ENCODE results near the gene PDZD2.

GRCh38 chr5:31763424-31763823 lies 124.5 kb downstream of the PDZD2 start:
- TF ChIP-seq REST (IDR thresholded peaks at IDR 0.05; ENCODE audit: borderline replicate concordance) (no peak), EZH2 (IDR thresholded peaks at IDR 0.05; ENCODE audit: borderline replicate concordance, insufficient read depth, low read length, poor library complexity, severe bottlenecking) (no peak), POLR2AphosphoS5 (IDR thresholded peaks at IDR 0.05) (no peak), TAF1 (IDR thresholded peaks at IDR 0.05; ENCODE audit: low read depth) (no peak), SMC3 (conservative IDR thresholded peaks at IDR 0.05; ENCODE audit: poor library complexity) (no peak), EP300 (conservative IDR thresholded peaks at IDR 0.05; ENCODE audit: poor library complexity, severe bottlenecking) (no peak), RAD21 (conservative IDR thresholded peaks at IDR 0.05) (no peak), MXI1 (conservative IDR thresholded peaks at IDR 0.05; ENCODE audit: poor library complexity, severe bottlenecking) (no peak)
- TF ChIP-seq, protein P1, sequence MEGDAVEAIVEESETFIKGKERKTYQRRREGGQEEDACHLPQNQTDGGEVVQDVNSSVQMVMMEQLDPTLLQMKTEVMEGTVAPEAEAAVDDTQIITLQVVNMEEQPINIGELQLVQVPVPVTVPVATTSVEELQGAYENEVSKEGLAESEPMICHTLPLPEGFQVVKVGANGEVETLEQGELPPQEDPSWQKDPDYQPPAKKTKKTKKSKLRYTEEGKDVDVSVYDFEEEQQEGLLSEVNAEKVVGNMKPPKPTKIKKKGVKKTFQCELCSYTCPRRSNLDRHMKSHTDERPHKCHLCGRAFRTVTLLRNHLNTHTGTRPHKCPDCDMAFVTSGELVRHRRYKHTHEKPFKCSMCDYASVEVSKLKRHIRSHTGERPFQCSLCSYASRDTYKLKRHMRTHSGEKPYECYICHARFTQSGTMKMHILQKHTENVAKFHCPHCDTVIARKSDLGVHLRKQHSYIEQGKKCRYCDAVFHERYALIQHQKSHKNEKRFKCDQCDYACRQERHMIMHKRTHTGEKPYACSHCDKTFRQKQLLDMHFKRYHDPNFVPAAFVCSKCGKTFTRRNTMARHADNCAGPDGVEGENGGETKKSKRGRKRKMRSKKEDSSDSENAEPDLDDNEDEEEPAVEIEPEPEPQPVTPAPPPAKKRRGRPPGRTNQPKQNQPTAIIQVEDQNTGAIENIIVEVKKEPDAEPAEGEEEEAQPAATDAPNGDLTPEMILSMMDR (IDR thresholded peaks at IDR 0.05; ENCODE audit: poor library complexity, severe bottlenecking), result no peak
